ENCODE results near the gene RICTOR.

GRCh38 chr5:39076101-39076756 is 2.0 kb upstream of the RICTOR start:
- no peak for TF ChIP-seq CTCF (IDR thresholded peaks at IDR 0.05)
- TF ChIP-seq POLR2A (IDR thresholded peaks at IDR 0.05) = no peak

Data from esophagus squamous epithelium (tissue), 4 donors.